HG02588 (cell line): ENCODE data around the gene ANO2.
"Not testable (repeated sequence)": the region's sequence is repeated elsewhere in the genome, so short reads cannot be mapped to it uniquely, and the experiment has no call there.

ENCODE experiments used
- ATAC-seq: cut with Tn5 transposase; IDR thresholded peaks from one replicate; pipeline ENCODE4 v1.9.1; 2021; ENCODE audit warnings: mild to moderate bottlenecking, moderate library complexity; ENCODE audit not compliant: unreplicated experiment

Gene ANO2

DNA sequence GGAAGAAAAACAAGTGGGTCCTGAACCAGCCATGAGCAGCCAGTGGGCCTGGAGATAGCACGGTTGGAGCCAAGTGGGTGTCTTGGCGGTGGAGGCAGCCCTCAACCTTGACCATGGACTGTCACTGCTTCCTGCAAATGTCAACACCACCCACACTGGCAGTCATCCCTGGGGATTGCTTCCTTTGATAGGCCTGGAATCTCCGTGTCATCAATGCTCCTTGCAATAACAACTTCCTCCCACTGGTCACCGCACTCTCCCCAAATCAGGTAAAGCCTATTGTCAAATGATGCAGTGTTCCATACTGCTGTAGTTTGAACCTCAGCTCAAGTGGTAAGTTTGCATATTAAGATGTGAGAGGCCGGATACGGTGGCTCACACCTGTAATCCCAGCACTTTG lies 384.0 kb downstream of the ANO2 start:
- ATAC-seq = no peak

DNA sequence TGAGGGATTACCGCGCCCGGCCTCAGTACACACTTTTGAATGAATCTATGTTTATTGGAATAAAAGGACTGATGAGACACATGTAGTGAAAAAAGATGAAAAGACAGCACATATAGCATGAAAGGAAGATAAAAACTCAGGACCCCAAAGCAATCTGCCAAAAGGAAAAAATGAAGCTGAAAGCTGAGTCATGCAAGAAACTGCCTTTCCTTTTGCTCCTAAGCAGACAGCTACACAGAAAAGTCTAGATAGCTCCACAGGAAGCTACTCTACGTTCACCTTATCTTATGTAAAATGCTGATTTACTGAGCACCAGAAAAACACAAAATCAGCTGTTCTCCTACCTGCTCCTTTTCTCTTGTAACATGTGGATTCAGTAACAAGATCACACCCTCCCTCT lies 384.8 kb downstream of the ANO2 start:
- ATAC-seq = no peak

DNA sequence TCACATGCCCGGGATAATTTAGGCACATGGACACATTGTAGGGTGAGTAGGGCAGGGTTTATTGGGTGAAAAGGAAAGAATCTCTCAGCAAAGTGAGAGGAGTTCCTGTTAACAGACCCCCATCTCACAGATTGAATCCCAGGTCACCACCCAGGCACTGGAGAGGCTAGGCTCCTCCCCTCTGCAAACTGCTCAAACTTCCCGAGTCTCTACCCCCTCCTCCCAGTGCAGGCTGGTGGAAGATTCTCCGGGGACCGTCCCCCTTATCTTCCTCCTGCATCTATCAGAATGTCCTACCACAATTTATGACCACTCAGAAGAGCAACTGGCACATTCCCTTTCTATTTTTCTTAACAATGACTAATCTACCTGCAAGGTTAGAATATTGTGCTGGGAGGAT lies 387.2 kb downstream of the ANO2 start:
- no peak for ATAC-seq

DNA sequence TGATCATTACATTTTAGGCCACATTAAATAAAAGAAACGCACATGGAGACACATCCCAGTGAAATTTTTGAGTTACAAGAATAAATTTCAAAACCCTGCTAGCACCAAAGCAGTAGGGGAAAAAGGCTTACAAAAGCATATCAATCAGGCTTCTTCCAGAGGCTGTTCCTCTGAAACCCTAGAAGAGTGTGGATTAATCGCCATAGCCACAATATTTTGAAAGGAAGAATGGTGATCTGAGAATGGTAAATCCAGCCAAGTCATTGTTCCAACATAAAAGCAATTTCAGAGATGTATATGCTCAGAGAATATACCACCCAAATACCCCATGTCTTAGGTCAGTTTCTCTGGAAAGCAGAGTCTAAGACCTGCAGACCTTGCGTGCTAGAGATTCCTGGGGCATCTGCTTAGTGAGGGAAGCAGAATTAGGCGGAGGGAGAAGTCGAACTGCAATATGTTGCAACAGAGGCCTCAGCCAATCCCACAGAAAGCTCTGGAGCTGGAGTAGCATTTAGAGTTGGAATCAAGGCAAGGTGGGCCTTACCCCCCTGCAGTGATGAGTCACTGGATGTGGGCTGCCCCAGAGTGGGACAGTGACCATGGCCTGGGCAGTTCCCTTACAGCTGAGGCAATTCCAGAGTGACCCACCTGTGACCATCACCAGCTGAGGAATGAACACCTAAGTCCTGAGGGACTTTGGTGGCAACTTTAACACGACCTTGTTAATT lies 387.9 kb downstream of the ANO2 start:
- no peak for ATAC-seq

GRCh38 chr12:5556033-5556614 lies 388.9 kb downstream of the ANO2 start:
- ATAC-seq = no peak

GRCh38 chr12:5554711-5555110 lies 390.3 kb downstream of the ANO2 start:
- ATAC-seq = no peak

- no peak for ATAC-seq
Measured at GRCh38 chr12:5549011-5549410, 396.0 kb downstream of the ANO2 start.

GRCh38 chr12:5548152-5548943 lies 396.7 kb downstream of the ANO2 start:
- ATAC-seq = no peak

GRCh38 chr12:5546616-5547015 lies 398.4 kb downstream of the ANO2 start:
- ATAC-seq = no peak

GRCh38 chr12:5537771-5538170 lies 407.3 kb downstream of the ANO2 start:
- ATAC-seq = no peak

DNA sequence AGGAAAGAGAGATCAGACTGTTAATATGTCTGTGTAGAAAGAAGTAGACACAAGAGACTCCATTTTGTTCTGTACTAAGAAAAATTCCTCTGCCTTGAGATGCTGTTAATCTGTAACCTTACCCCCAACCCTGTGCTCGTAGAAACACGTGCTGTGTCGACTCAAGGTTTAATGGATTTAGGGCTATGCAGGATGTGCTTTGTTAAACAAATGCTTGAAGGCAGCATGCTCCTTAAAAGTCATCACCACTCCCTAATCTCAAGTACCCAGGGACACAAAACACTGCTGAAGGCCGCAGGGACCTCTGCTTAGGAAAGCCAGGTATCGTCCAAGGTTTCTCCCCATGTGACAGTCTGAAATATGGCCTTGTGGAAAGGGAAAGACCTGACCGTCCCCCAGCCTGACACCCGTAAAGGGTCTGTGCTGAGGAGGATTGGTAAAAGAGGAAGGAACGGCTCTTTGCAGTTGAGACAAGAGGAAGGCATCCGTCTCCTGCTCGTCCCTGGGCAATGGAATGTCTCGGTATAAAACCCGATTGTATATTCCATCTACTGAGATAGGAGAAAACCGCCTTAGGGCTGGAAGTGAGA lies 407.9 kb downstream of the ANO2 start:
- not testable (repeated sequence) for ATAC-seq

- ATAC-seq = no peak
Measured at GRCh38 chr12:5535541-5535940, 409.5 kb downstream of the ANO2 start.

- ATAC-seq = no peak
Measured at GRCh38 chr12:5534426-5535199, 410.4 kb downstream of the ANO2 start.

DNA sequence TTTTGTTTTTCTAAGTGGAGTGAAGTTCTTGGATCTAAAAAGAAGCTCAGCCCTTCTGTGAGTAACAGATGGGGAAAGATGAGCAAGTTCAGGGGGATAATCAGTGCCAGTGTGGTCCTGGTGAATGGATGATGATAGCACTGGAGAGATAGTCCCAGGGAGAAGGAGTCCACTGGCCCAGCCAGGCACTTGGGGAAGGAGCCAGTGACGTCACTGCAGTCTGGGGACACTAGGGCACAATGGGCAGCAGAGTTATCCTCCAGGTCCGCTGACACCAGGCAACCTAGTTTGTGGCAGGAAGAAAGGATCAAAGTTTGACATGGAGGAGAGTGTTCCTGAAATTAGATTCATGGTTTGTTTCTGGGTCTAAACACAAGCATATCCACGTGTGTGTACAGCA lies 411.7 kb downstream of the ANO2 start:
- ATAC-seq = no peak

- ATAC-seq = no peak
Measured at GRCh38 chr12:5525783-5526367, 419.2 kb downstream of the ANO2 start.

- ATAC-seq = no peak
Measured at GRCh38 chr12:5524769-5525436, 420.2 kb downstream of the ANO2 start.

DNA sequence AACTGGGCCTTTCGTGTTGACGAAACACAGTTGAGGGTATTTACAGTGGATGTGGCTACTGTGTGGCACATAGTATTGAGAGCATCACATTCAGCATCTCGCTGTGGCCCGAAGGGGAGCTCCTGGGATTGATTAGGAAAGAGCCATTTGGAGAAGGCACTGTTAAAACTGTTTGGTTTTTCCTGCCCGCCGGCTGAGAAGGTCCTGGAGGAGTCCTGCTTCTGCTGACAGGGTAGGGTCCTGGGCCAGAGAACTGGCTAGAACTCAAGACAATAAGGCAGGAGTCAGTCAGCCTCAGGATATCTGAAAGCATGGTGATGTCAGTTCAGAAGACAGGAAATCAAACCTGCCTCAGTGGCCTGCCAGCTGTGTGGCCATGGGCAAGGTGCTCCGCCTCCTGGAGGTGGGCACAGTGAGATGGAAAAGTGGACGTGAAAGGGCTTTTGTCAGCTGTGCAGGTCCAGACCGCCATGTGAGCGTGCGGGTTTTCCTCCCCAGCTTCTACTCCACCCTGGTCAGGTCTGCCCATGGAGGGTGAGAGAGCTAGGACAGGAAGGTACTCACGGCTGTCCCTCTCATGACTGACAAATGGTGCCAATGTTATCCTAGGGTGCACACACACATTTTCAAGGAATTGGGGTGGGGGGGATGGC lies 420.8 kb downstream of the ANO2 start:
- ATAC-seq = no peak

GRCh38 chr12:5523396-5524115 lies 421.5 kb downstream of the ANO2 start:
- ATAC-seq = no peak
